Measurements from ENCODE around the gene PIGP.

- no peak for TF ChIP-seq CTCF (IDR thresholded peaks at IDR 0.05; ENCODE audit: insufficient read depth, low read depth, low read length)
- no peak for TF ChIP-seq EZH2 (IDR thresholded peaks at IDR 0.05; ENCODE audit: insufficient read depth, low read length)
Observed at GRCh38 chr21:37076087-37076850, 3.4 kb upstream of the PIGP start.
